H7 (cell line): Measurements from ENCODE around the gene WBP1L. TPM values are rescaled to one million over a fixed set of nuclear protein-coding genes. Genes with fewer than 3 reads are reported as not detected.

Source experiments
- DNase-seq: peaks from one replicate; pipeline ENCODE4 v3.0.0; 2012
- H3K27me3 ChIP-seq: 2 replicates; pipeline ENCODE4 v1.6.0; 2011; ENCODE audit warnings: mild to moderate bottlenecking, low read length; ENCODE audit not compliant: control insufficient read depth, insufficient read depth
- H3K36me3 ChIP-seq: replicated peaks from 2 replicates; pipeline ENCODE4 v1.5.1; 2011; ENCODE audit warnings: low read length; ENCODE audit not compliant: control insufficient read depth, insufficient read depth
- H3K4me3 ChIP-seq: 2 replicates; pipeline ENCODE4 v1.5.1; 2011; ENCODE audit warnings: low read depth, mild to moderate bottlenecking, control low read depth, low read length, moderate library complexity; ENCODE audit not compliant: insufficient read depth
- total RNA-seq: library from RNA; depleted of rRNA; stranded (reverse); fragments of >200 nt; shearing (Covaris generic); gene quantifications from 2 replicates; pipeline ENCODE4 v1.2.3, GENCODE V29; 2014; rRNA removed

The WBP1L gene
- total RNA-seq, 1 experiment from 2014 or later = 13.9 TPM

DNA sequence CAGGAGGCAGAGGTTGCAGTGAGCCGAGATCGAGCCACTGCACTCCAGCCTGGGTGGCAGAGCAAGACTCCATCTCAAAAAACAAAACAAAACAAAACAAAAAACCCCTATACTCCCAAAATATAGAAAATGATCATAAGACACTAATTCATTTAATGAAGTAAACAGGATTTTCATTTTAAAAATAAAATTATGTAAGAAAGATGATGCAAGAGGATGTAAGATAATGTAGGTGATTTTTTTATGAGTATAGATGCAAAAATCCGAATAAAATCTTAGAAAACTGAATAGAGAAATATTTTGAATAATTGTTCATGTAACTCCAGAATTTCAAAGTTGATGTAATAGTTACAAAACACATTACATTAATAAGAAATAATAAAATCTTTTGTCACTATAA lies 121.9 kb downstream of the WBP1L start:
- no peaks in the 10 kb centered on the region for H3K36me3 ChIP-seq
- no peak for DNase-seq
- H3K27me3 ChIP-seq = peaks cover 5% of the 10 kb centered on the region; the same call in 1 of the 2 replicates
- no peak overlapping the region for H3K4me3 ChIP-seq

Other genes starting within 250 kb of the WBP1L start
- gene ACTR1A, start 241.2 kb upstream of the WBP1L start, total RNA-seq = 144 and 180 TPM in 2 replicates
- gene SUFU, start 240.0 kb upstream of the WBP1L start, total RNA-seq = 3.5 and 4.2 TPM in 2 replicates
- gene TRIM8, start 99.5 kb upstream of the WBP1L start, total RNA-seq = 43.5 and 46.4 TPM in 2 replicates
- gene ARL3, start 29.6 kb upstream of the WBP1L start, total RNA-seq = 7.5 and 8.1 TPM in 2 replicates
- gene SFXN2, start 29.3 kb upstream of the WBP1L start, total RNA-seq = 10.9 and 11.6 TPM in 2 replicates
- gene CYP17A1, start 93.5 kb downstream of the WBP1L start, total RNA-seq = not detected in 2 replicates
- gene BORCS7, start 110.3 kb downstream of the WBP1L start, total RNA-seq = 3.0 and 3.3 TPM in 2 replicates
- 10.7 and 14.5 TPM in 2 replicates for gene AS3MT, start 125.5 kb downstream of the WBP1L start, total RNA-seq
- gene CNNM2, start 174.3 kb downstream of the WBP1L start, total RNA-seq = 4.5 and 8.4 TPM in 2 replicates